HG03064 (cell line): ENCODE results near the gene SPON2.

Source experiments
- ATAC-seq: cut with Tn5 transposase; IDR thresholded peaks from one replicate; pipeline ENCODE4 v1.9.1; 2021; ENCODE audit warnings: low read depth; ENCODE audit not compliant: unreplicated experiment

SPON2 gene

GRCh38 chr4:1195109-1195671 lies 22.8 kb upstream of the SPON2 start:
- no peak for ATAC-seq

GRCh38 chr4:1194010-1194900 lies 21.9 kb upstream of the SPON2 start:
- no peak for ATAC-seq

- ATAC-seq = no peak
Observed at GRCh38 chr4:1193206-1194009, 21.0 kb upstream of the SPON2 start.

GRCh38 chr4:1192493-1193205 lies 20.3 kb upstream of the SPON2 start:
- no peak for ATAC-seq

GRCh38 chr4:1192091-1192492 lies 19.7 kb upstream of the SPON2 start:
- no peak for ATAC-seq

GRCh38 chr4:1191621-1192020 lies 19.2 kb upstream of the SPON2 start:
- no peak for ATAC-seq

GRCh38 chr4:1187182-1187581 lies 14.8 kb upstream of the SPON2 start:
- no peak for ATAC-seq

- no peak for ATAC-seq
Observed at GRCh38 chr4:1183985-1184773, 11.8 kb upstream of the SPON2 start.

- no peak for ATAC-seq
Observed at GRCh38 chr4:1182313-1182712, 9.9 kb upstream of the SPON2 start.

GRCh38 chr4:1180663-1181062 lies 8.3 kb upstream of the SPON2 start:
- ATAC-seq = no peak

- no peak for ATAC-seq
Observed at GRCh38 chr4:1179976-1180375, 7.6 kb upstream of the SPON2 start.

GRCh38 chr4:1179089-1179441 lies 6.7 kb upstream of the SPON2 start:
- no peak for ATAC-seq

GRCh38 chr4:1178300-1179088 lies 6.1 kb upstream of the SPON2 start:
- ATAC-seq = no peak

- no peak for ATAC-seq
Observed at GRCh38 chr4:1177274-1178141, 5.1 kb upstream of the SPON2 start.

- ATAC-seq = no peak
Observed at GRCh38 chr4:1176398-1177273, 4.3 kb upstream of the SPON2 start.

- ATAC-seq = no peak
Observed at GRCh38 chr4:1175635-1176229, 3.3 kb upstream of the SPON2 start.
